HL-60 (cell line): ENCODE results near the gene TMEM150A.

Experiments used
- CTCF ChIP-seq: IDR thresholded peaks from one replicate; pipeline ENCODE4 v1.5.1; 2011; ENCODE audit warnings: low read length, control low read depth, inconsistent platforms; ENCODE audit not compliant: insufficient read depth
- GABPA ChIP-seq: IDR thresholded peaks from 2 replicates; pipeline ENCODE4 v1.6.1; 2012; ENCODE audit warnings: low read depth
- POLR2AphosphoS5 ChIP-seq: IDR thresholded peaks from 2 replicates; pipeline ENCODE4 v1.6.1; 2012; ENCODE audit warnings: low read depth
- REST ChIP-seq: IDR thresholded peaks from 2 replicates; pipeline ENCODE4 v1.6.1; 2012; ENCODE audit warnings: low read depth; ENCODE audit not compliant: insufficient replicate concordance

GRCh38 chr2:85623991-85624390, 21.5 kb upstream of the TMEM150A start:
- TF ChIP-seq CTCF (no peak), GABPA (no peak), POLR2AphosphoS5 (no peak), REST (no peak)
